Subcutaneous adipose tissue (tissue), 4 donors: ENCODE data around the gene CHST11. TPM values are rescaled to one million over a fixed set of nuclear protein-coding genes. Genes with fewer than 3 reads are reported as not detected.

ENCODE experiments used
- CTCF ChIP-seq: fragments of 450-650 bp; IDR thresholded peaks from one replicate; pipeline ENCODE4 v1.5.1; 2016; ENCODE audit warnings: low read depth, mild to moderate bottlenecking, control low read depth, antibody characterized with exemption, moderate library complexity
- total RNA-seq, 4 donors: library from RNA; depleted of rRNA; stranded (reverse); fragments of >200 nt; gene quantifications; one replicate each; pipeline ENCODE4 v1.1.0, GENCODE V29; 2016

The CHST11 gene
- total RNA-seq, 4 donors from 2014 or later = 5.1 to 48.4 (median 9.3) TPM

GRCh38 chr12:104749545-104749944, 292.8 kb downstream of the CHST11 start:
- TF ChIP-seq CTCF = no peak

DNA sequence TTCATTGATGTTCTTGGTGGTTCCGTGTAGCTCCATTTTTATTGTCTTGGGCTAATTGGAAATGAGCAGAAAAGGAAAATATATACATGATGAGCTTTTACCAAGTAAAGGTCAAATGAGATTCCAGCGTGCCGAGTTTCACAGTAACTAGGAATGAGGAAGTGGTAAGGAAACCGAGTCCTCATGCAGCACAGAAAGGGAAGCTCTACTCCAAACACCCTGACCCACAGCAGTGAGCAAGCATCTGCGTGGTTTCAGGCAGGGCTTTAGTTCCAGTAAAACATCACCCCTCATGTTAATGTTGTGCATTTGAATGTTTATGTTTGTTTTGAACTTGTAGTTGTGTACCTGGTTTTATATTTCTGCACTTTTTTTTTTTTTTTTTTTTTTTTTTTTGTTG, 293.3 kb downstream of the CHST11 start:
- TF ChIP-seq CTCF = no peak

GRCh38 chr12:104751120-104751519, 294.4 kb downstream of the CHST11 start:
- no peak for TF ChIP-seq CTCF

GRCh38 chr12:104751594-104751993, 294.8 kb downstream of the CHST11 start:
- TF ChIP-seq CTCF = no peak

DNA sequence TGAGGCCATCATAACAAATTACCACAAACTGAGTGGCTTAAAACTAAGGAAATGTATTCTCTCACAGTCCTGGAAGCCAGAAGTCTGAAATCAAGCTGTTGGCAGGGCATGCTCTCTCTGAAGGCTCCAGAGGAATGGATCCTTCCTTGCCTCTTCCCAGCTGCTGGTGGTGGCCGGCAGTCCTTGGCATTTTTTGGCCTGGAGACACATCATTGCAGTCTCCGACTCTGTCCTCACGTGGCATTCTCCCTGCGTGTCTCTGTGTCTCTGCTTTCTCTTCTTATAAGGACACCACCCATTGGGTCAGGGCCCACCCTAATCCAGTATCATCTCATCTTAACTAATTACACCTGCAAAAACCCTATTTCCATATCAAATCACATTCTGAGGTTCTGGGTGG, 295.3 kb downstream of the CHST11 start:
- no peak for TF ChIP-seq CTCF

- TF ChIP-seq CTCF = no peak
Measured at GRCh38 chr12:104752881-104753280, 296.1 kb downstream of the CHST11 start.

DNA sequence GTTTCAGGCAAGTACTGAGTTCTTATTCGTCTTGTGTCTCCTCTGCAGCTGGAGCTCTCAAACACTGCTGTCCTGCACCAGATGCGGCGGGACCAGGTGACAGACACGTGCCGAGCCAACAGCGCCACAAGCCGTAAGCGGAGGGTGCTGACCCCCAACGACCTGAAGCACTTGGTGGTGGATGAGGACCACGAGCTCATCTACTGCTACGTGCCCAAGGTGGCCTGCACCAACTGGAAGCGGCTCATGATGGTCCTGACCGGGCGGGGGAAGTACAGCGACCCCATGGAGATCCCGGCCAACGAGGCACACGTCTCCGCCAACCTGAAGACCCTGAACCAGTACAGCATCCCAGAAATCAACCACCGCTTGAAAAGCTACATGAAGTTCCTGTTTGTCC, 300.2 kb downstream of the CHST11 start:
- no peak for TF ChIP-seq CTCF
